GM06990 (cell line): ENCODE measurements around the gene RPS6KB2.
A peak's percentile ranks its signal among the peaks of the same experiment; 100 is the strongest.

Experiments
- DNase-seq: peaks from one replicate; pipeline ENCODE4 v3.0.0-alpha.2; 2011; ENCODE audit not compliant: insufficient read length; ENCODE audit errors: extremely low read depth
- H3K27me3 ChIP-seq: replicated peaks from 2 replicates; pipeline ENCODE4 v1.6.0; 2011; ENCODE audit warnings: low read length; ENCODE audit not compliant: control insufficient read depth, insufficient read depth
- H3K36me3 ChIP-seq: 2 replicates; pipeline ENCODE4 v1.5.1; 2011; ENCODE audit warnings: low read length; ENCODE audit not compliant: control insufficient read depth, insufficient read depth
- H3K4me3 ChIP-seq: replicated peaks from 2 replicates; pipeline ENCODE4 v1.5.1; 2011; ENCODE audit warnings: low read depth, mild to moderate bottlenecking, control low read depth, low read length
- CTCF ChIP-seq: IDR thresholded peaks from 2 replicates; pipeline ENCODE4 v1.5.1; 2011; ENCODE audit warnings: low read length, control low read depth, mild to moderate bottlenecking, inconsistent platforms; ENCODE audit not compliant: insufficient read depth, poor library complexity, severe bottlenecking

Gene RPS6KB2

DNA sequence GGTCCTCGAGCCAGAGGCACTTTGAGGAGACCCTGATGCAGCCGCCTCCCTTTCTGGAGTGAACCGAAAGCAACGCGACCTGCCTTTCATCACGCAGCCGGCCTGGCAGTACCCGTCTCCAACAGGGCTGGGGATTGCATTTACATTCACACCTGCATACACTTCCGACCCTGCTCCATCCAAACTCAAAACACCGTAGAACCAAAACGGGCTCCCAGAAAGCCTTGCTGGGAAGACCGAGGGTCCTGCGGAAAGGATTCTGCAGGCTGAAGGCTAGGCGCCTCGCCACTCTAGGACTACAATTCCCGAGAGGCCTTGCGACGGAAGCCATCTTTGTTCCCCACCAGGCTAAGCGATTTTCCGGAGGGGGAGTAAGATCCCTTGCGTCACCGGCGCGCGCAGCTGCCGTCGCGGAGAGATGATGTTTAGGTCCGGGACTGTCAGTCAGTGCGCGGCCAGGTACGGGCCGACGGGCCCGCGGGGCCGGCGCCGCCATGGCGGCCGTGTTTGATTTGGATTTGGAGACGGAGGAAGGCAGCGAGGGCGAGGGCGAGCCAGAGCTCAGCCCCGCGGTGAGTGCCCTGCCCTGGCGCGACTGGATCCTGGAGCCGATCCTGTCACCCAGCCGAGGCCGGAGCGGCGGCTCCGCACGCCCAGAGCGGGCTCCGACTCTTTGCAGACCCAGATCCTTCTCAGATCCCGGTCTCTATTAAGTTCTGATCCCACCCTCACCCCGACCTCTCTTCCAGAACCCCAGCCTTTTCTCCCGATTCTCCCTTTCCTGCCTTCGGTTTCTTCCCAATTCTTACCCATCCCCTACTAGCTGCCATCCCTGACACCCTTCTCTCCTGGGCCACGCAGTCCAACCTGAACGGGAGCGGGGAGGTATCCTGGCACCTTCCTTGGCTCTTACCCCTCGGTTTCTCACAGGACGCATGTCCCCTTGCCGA is at the start of gene RPS6KB2:
RPS6KB2 (plus strand) TSS at position 443 of the 950 bp plus-strand sequence; CDS start at position 495, 52 bp downstream.
- no peak for TF ChIP-seq CTCF
- Histone ChIP-seq H3K36me3 (peaks cover 12% of the 10 kb centered on the region), H3K4me3 (peak within 1 kb of the TSS; percentile 99), H3K27me3 (no peaks in the 10 kb centered on the region)
- peak; percentile 99 for DNase-seq

DNA sequence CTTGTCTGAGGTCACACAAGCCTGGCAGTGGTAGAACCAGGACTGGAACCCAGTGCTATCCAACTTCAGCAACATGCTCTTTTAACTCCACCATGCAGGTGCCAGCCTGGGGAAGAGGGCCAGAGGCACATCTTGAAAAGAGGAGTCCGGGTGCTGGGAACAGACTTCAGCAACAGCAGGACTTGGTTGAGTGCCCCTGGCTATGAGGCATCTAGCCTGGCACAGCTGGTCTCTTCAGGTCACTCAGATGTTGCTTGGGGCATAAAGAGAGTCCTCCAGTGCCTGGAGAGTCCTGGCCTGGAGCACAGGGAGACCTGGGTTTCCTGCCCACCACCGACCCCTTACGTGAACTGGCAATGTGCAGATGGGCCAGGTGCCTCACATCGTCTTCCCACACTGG is 49.8 kb upstream of the RPS6KB2 start:
- DNase-seq, result no peak
- no peaks in the 10 kb centered on the region for H3K36me3 ChIP-seq
- no peak overlapping the region for H3K4me3 ChIP-seq
- no peak for TF ChIP-seq CTCF
- peaks cover 3% of the 10 kb centered on the region; the same call in 1 of the 2 replicates for H3K27me3 ChIP-seq

GRCh38 chr11:67379061-67380058 is 48.9 kb upstream of the RPS6KB2 start:
- H3K36me3 ChIP-seq, result no peaks in the 10 kb centered on the region
- TF ChIP-seq CTCF, result no peak
- H3K4me3 ChIP-seq, result no peak overlapping the region
- DNase-seq, result no peak
- peaks cover 3% of the 10 kb centered on the region; the same call in 1 of the 2 replicates for H3K27me3 ChIP-seq

GRCh38 chr11:67381244-67381972 is 46.9 kb upstream of the RPS6KB2 start:
- no peaks in the 10 kb centered on the region for H3K36me3 ChIP-seq
- H3K27me3 ChIP-seq, result no peaks in the 10 kb centered on the region
- peak; percentile 71 for DNase-seq
- H3K4me3 ChIP-seq, result no peak overlapping the region
- TF ChIP-seq CTCF, result peak; percentile 19

GRCh38 chr11:67382276-67383136 is 45.8 kb upstream of the RPS6KB2 start:
- Histone ChIP-seq H3K27me3 (no peaks in the 10 kb centered on the region), H3K36me3 (no peaks in the 10 kb centered on the region), H3K4me3 (no peak overlapping the region)
- peak; percentile 73 for DNase-seq
- peak; percentile 97 for TF ChIP-seq CTCF
